Spleen (tissue), 7 donors: ENCODE data around the gene DCAF7.

Experiments used
- POLR2A ChIP-seq, 3 donors: fragments of 450-650 bp; IDR thresholded peaks; one replicate each; pipeline ENCODE4 v1.5.1; 2017; ENCODE audit warnings: antibody characterized with exemption in 3 of 3, mild to moderate bottlenecking in 1 of 3
- TF ChIP-seq, protein P1 (sequence below), 11 experiments: fragments of 200-600 bp in 7 of 11; fragments of 450-650 bp in 4 of 11; sonication (generic) in 4 of 11; IDR thresholded peaks in 8 of 11; conservative IDR thresholded peaks in 3 of 11; 1 replicate in 7 of 11; 2 replicates in 4 of 11; pipeline versions ENCODE4 v1.4.0 to v1.8.0; 2016 to 2021; ENCODE audit warnings: antibody characterized with exemption in 11 of 11, inconsistent platforms in 4 of 11, mild to moderate bottlenecking in 1 of 11
- donor health status: DM: no; HTN: no; CAD: no; lungs with moderate emphysema.
- donor health status: DM: no; HTN: no; CAD: no.
- donor health status: DM: no; HTN: no; CAD: no.

GRCh38 chr17:63524051-63524450, 26.2 kb upstream of the DCAF7 start:
- TF ChIP-seq, protein P1, sequence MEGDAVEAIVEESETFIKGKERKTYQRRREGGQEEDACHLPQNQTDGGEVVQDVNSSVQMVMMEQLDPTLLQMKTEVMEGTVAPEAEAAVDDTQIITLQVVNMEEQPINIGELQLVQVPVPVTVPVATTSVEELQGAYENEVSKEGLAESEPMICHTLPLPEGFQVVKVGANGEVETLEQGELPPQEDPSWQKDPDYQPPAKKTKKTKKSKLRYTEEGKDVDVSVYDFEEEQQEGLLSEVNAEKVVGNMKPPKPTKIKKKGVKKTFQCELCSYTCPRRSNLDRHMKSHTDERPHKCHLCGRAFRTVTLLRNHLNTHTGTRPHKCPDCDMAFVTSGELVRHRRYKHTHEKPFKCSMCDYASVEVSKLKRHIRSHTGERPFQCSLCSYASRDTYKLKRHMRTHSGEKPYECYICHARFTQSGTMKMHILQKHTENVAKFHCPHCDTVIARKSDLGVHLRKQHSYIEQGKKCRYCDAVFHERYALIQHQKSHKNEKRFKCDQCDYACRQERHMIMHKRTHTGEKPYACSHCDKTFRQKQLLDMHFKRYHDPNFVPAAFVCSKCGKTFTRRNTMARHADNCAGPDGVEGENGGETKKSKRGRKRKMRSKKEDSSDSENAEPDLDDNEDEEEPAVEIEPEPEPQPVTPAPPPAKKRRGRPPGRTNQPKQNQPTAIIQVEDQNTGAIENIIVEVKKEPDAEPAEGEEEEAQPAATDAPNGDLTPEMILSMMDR (IDR thresholded peaks at IDR 0.05 in 8 of 11, conservative IDR thresholded peaks at IDR 0.05 in 3 of 11): no peak
- TF ChIP-seq POLR2A (IDR thresholded peaks at IDR 0.05): no peak
